GM20000 (cell line): ENCODE measurements around the gene LRMDA.

ENCODE experiments used
- DNase-seq: peaks from one replicate; pipeline ENCODE4 v3.0.0; 2012; ENCODE audit warnings: low spot score
- TF ChIP-seq, protein P1 (sequence below): IDR thresholded peaks from 2 replicates; pipeline ENCODE4 v1.5.1; 2012; ENCODE audit warnings: mild to moderate bottlenecking, control low read depth; ENCODE audit errors: extremely low read depth, missing control alignments

The LRMDA gene

DNA sequence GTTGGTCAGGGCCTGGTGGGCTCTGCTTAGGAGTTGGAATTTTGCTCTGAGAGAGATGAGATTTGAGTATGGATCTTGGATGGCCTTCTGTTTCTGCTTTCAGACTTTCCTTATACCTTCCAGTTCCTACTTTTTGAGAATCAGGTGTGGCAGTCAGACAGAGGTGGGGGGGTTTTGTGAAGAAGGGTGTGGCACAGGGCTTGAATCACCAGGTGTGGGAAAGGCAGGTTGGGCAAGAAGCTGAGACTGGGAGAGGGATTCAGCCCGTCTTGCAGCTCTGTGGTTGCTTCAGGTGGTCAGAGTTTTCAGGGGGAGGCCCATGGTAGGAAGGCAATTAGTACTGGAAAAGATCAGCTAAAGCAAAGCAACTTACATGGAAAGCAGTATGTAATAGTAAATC is 340.2 kb downstream of the LRMDA start:
- no peak for DNase-seq
- TF ChIP-seq, protein P1, sequence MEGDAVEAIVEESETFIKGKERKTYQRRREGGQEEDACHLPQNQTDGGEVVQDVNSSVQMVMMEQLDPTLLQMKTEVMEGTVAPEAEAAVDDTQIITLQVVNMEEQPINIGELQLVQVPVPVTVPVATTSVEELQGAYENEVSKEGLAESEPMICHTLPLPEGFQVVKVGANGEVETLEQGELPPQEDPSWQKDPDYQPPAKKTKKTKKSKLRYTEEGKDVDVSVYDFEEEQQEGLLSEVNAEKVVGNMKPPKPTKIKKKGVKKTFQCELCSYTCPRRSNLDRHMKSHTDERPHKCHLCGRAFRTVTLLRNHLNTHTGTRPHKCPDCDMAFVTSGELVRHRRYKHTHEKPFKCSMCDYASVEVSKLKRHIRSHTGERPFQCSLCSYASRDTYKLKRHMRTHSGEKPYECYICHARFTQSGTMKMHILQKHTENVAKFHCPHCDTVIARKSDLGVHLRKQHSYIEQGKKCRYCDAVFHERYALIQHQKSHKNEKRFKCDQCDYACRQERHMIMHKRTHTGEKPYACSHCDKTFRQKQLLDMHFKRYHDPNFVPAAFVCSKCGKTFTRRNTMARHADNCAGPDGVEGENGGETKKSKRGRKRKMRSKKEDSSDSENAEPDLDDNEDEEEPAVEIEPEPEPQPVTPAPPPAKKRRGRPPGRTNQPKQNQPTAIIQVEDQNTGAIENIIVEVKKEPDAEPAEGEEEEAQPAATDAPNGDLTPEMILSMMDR, result no peak

DNA sequence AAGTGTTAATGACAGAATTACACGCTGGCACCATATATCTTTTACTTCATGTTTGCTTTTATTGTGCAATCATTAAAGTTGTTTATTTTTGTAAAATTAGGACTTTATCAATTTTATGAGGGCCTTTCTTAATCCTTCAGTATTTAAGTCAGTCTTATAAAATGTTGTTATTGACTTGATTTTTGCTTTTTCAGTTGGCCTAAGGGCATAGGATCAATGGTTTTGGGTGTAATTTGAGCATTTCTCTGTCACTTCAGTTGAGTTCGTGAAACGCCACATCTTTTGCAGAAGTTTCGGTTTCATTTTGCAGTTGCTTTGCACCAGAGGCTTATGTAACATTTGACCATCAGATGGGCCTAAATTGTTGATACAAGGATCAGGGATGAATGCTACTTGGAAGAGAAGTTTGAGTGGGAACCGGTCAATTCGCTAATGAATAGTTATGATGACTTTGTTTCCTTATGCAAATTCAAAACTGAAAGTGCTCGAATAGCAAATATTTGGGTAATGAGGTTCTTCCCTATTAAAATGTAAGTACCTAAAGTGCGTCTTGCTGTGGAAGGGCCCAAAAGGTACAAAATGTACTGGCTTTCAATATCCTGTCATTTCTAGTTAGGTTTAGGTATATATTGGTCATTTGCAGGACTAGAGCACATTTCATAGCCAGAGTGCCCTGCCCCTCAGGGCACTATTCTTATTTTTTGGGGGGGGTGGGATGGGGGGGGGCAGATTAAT is 340.9 kb downstream of the LRMDA start:
- TF ChIP-seq, protein P1, result no peak
- DNase-seq, result peak; percentile 31

DNA sequence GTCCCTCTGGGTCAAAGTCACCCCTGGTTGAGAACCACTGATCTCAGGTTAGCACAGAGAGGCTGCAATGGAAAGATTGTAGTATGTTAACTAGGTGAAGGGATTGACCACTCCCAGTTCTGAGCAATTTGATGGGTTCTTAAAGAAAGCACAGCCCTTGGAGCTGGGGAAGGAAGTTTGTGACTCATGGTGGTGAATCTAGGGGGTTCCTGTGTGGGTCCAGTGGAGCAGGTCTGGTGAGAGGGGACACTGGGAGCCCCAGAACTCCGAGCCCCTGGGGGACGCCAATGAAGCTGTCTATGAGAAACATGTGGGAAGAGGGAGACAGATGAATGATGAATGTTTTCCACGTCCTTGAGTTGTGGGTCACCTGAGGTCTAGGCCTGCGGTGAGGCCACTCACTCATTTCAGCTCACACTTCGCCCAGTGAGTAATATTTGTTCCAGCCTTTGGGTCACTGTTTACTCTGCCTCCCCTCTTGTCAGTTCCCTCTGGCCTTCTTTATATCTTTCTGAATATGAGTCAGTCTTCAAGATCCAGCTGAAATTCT is 341.9 kb downstream of the LRMDA start:
- no peak for DNase-seq
- TF ChIP-seq, protein P1, result no peak

DNA sequence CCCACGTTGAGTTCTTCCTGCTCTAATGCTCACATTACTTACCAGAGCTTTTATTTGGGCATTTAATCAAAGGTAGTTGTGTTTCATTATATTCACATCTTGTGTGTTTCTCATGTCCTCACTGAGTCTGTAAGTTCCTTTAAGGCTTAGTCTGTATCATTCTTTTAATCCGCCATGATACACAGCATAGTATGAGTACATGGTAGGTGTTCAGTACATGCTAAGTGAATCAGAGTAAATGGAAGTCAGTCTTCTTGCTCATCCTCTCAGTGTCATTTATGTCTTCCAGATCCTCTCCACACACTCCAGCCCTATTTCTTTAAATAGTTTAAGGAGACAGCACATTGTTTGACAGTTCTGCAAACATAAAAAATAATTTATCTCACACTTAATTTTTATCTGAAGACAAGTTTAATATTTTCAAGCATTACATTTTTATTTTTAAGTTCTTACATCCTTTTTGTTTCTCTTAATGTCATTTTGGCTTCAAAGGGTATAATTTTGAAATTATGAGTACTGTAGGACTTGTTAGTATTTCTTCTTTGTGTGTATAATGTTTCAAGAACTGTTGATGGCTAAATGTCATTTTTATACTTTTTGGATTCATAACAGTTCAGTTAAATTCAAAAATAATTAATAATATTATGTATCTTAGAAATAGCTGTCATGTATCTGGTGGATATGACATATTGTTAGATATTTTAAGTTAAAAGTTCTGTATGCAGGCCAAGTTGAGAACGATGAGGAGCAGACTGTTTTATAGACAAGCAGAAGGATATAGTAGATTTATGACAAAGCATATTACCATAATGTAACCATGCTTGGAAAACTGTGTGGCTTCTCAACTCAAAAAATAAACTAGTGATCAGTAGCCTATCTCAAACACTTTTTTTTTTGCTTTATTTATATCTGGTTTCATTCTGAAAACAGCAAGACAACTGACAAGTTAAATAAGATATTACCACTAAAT is 342.7 kb downstream of the LRMDA start:
- no peak for DNase-seq
- TF ChIP-seq, protein P1, result no peak

DNA sequence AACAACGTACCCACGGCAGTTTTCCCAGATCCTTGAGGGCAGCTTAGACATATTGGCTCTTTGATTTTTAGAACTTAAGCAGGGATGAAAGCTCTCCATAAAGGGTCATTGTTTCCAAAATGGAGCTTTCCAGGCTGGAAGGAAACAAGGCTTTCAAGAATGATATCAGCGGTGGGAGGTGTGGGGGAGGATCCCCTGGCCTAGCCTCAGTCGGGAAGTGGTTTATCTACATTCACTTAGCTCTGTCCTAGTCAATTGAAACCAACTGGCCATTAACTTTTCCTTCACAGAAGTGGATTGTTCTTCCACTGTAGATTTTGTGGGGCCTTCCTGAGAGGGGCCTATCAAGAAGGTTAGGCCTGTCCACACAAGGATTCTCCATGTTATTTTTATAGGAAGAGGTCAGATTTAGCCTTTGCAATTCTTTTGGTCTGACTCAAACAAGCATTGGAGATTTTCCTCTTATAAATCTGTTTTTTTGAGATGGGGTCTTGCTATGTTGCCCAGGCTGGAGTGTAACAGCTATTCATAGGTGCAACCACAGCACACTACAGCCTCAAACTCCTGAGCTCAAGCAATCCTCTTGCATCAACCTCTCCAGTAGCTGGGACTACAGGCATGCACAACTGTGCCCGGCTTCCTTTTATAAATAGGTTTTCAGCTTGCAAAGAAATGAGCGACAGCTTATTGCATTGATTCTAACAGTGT is 343.5 kb downstream of the LRMDA start:
- TF ChIP-seq, protein P1, result no peak
- DNase-seq, result no peak

DNA sequence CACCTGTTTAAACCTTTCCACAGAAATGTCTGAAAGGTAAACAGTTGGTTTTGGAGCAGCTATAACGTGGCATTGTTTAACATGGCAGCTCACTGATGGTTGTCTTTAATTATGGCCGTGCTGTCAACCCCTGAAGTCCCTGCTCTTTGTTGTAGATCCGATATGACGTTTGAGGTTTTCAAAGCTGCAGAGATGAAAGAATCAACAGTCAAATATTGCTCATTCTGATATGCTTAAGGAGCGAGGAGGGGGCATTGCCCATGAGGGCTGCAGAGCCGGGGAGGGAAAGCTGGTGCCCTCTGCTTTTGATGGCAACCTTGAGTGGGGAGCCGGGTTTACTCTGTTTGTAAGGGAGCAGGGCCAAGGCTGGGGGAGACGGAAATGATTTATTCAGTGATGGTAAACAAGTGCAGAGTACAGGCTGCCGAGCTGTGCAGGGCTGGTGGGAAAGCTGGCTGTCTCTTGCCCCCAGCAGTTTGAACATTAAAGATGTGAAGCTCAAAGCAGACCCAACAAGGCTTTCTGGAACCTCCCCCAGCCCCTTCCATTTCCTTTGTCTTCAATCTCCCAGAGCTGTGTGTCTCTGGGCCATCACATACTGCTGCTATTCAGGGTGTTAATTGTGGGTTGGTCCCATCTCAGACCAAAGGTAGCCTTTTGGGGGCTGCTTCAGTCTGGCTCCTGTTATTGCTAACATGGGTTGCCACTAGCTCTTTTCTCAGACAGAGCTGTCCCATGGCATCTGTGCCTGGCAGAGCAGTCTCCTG is 345.5 kb downstream of the LRMDA start:
- no peak for DNase-seq
- TF ChIP-seq, protein P1, result no peak
